ENCODE data around the gene CD74. TPM values are rescaled to one million over a fixed set of nuclear protein-coding genes. Genes with fewer than 3 reads are reported as not detected.
A peak's percentile ranks its signal among the peaks of the same experiment; 100 is the strongest.

The CD74 gene
- total RNA-seq, 2 donors from 2014 or later = 425 to 612 TPM

DNA sequence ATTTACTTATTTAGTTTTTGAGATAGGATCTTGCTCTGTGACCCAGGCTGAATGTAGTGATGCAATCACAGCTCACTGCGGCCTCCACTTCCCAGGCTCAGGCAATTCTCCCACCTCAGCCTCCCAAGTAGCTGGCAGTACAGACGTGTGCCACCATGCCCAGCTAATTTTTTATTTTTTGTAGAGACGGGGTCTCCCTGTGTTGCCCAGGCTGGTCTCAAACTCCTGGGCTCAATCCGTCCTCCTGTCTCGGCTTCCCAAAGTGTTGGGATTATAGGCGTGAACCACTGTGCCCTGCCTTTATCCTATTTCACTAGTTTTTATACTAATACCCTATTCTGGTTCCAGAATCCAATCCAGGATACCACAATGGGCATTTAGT lies 30.0 kb upstream of the CD74 start:
- 84% methylated on average over 6 of the region's 6 CpGs for WGBS
- no peaks in the 10 kb centered on the region for H3K4me1 ChIP-seq (replicated peaks)
- no peaks in the 10 kb centered on the region for H3K27me3 ChIP-seq (replicated peaks; ENCODE audit: insufficient read depth)
- no peak overlapping the region for H3K4me3 ChIP-seq
- intact Hi-C loops (cut with DNase I) = no loop called here
- no peaks in the 10 kb centered on the region for H3K9me3 ChIP-seq
- DNase-seq (ENCODE audit: low spot score) = no peak
- peaks cover 31 to 32% of the 10 kb centered on the region in 2 donors for H3K36me3 ChIP-seq
- no peak overlapping the region for H3K27ac ChIP-seq
- TF ChIP-seq, protein P1, sequence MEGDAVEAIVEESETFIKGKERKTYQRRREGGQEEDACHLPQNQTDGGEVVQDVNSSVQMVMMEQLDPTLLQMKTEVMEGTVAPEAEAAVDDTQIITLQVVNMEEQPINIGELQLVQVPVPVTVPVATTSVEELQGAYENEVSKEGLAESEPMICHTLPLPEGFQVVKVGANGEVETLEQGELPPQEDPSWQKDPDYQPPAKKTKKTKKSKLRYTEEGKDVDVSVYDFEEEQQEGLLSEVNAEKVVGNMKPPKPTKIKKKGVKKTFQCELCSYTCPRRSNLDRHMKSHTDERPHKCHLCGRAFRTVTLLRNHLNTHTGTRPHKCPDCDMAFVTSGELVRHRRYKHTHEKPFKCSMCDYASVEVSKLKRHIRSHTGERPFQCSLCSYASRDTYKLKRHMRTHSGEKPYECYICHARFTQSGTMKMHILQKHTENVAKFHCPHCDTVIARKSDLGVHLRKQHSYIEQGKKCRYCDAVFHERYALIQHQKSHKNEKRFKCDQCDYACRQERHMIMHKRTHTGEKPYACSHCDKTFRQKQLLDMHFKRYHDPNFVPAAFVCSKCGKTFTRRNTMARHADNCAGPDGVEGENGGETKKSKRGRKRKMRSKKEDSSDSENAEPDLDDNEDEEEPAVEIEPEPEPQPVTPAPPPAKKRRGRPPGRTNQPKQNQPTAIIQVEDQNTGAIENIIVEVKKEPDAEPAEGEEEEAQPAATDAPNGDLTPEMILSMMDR (IDR thresholded peaks at IDR 0.05) = no peak
- TF ChIP-seq POLR2AphosphoS5 (IDR thresholded peaks at IDR 0.05) (no peak), POLR2A (IDR thresholded peaks at IDR 0.05) (no peak)

DNA sequence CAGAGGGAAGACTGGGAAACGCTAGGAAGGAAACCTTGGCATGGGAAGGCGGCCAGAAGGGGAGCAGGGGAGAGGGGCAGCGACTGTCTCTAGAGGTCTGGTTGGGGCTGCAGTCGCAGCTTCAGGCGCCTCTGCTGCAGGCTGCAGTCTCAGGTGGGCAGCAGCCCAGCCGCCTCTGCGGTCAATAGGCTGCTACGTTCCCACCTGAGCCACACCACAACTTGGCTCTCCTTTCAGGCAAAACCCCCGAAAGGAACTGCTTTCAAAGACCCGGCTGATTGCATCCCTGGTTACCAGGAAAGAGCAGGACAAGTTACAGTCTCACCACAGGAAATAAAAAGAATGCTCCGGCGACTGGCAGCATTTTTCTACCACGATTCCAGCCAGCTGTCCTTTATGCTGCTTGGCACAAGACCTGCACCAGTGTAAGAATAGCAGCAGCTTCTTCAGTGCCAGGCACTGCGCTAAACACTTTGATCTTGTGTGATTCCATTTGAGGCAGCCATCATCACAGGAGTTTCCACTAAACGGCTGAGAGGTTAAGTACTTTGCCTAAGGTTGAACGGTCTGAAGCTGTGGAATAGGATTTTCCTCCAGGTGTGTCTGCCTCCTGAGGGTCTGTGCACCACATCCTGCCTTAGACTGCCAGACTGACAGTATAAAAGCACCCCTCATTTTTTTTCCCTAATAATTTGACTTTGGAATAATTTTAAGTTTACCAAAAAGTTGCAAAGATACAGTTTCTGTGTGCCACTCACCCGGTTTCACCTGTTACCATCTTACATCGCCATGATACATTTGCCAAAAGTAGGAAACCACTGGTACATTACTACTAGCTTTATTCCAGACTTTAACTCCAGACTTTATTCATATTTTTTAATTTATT lies 29.3 kb upstream of the CD74 start:
- Histone ChIP-seq H3K4me3 (no peak overlapping the region), H3K9me3 (no peaks in the 10 kb centered on the region), H3K27ac (no peak overlapping the region), H3K36me3 (peaks cover 26 to 28% of the 10 kb centered on the region in 2 donors), H3K27me3 (replicated peaks; ENCODE audit: insufficient read depth) (no peaks in the 10 kb centered on the region), H3K4me1 (replicated peaks) (no peaks in the 10 kb centered on the region)
- 43% methylated on average over 18 of the region's 18 CpGs for WGBS
- TF ChIP-seq, protein P1 (IDR thresholded peaks at IDR 0.05) = no peak
- TF ChIP-seq POLR2A (IDR thresholded peaks at IDR 0.05) (no peak), POLR2AphosphoS5 (IDR thresholded peaks at IDR 0.05) (no peak)
- DNase-seq (ENCODE audit: low spot score) = no peak
- intact Hi-C loops (cut with DNase I) = no loop called here

DNA sequence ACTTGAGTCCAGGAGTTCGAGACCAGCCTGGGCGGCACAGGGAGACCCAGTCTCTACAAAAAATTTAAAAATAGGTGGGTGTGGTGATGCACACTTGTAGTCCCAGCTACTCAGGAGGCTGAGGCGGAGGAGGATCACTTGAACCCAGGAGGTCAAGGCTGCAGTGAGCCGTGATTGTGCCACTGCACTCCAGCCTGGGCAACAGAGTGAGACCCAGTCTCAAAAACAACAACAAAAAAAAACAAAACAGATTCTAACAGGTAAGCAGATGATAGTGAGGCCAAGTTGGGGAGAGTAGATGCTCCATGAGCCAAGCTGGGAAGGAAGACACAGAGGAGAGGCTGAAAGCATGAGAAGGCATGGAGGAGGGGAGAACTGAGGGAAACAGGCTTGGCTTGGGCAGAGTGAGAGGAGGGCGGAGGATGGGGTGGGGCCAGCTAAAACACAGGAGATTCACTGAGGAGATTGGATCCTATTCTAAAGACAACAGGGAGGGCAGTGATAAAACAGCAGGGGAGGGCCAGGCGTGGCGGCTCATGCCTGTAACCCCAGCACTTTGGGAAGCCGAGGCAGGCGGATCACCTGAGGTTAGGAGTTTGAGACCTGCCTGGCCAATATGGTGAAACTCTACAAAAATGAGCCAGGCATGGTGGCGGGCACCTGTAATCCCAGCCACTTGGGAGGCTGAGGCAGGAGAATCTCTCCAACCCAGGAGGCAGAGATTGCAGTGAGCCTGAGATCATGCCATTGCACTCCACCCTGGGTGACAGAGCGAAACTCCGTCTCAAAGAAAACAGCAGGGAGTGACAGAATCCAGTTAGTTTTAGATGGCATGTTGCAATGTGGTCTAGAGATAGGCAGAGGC lies 28.5 kb upstream of the CD74 start:
- Histone ChIP-seq H3K4me1 (replicated peaks) (no peaks in the 10 kb centered on the region), H3K27me3 (replicated peaks; ENCODE audit: insufficient read depth) (no peaks in the 10 kb centered on the region), H3K9me3 (no peaks in the 10 kb centered on the region), H3K27ac (no peak overlapping the region), H3K36me3 (peaks cover 18 to 20% of the 10 kb centered on the region in 2 donors), H3K4me3 (no peak overlapping the region)
- intact Hi-C loops (cut with DNase I) = no loop called here
- 93% methylated on average over 12 of the region's 12 CpGs for WGBS
- no peak for TF ChIP-seq POLR2A (IDR thresholded peaks at IDR 0.05)
- TF ChIP-seq, protein P1 (IDR thresholded peaks at IDR 0.05) = no peak
- no peak for TF ChIP-seq POLR2AphosphoS5 (IDR thresholded peaks at IDR 0.05)
- DNase-seq (ENCODE audit: low spot score) = no peak

DNA sequence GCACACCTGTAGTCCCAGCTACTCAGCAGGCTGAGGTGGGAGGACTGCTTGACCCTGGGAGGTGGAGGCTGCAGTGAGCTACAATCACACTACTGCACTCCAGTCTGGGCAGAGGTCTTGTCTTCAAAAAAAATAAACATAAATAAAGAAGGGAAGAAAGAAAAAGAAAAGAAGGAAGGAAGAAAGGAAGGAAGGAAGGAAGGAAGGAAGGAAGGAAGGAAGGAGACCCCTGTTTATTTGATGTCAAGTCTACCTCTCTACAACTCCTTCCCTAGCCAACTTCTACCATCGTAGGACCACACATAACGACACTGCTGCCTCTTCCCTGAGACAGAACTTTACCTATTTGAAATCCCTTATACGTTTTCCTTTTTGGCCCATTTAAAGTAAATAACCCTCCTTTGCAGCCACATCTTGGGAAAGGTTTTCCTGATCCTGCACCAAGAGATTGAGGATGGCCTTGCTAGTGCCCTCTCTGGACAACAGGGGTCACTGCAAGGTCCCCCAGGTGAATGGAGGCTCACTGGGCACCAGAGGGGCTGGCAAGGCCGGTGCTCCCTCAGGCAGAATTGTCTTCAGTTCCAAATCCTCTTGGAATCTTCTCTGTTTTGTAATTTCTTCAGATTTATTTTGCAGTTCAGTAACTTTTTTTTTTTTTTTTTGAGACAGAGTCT lies 26.3 kb upstream of the CD74 start:
- no peak overlapping the region for H3K4me3 ChIP-seq
- H3K36me3 ChIP-seq = peaks cover 0 to 4% of the 10 kb centered on the region in 2 donors
- H3K4me1 ChIP-seq (replicated peaks) = no peaks in the 10 kb centered on the region
- no peaks in the 10 kb centered on the region for H3K9me3 ChIP-seq
- H3K27ac ChIP-seq = no peak overlapping the region
- 55% methylated on average over 4 of the region's 4 CpGs for WGBS
- intact Hi-C loops (cut with DNase I) = no loop called here
- H3K27me3 ChIP-seq (replicated peaks; ENCODE audit: insufficient read depth) = no peaks in the 10 kb centered on the region
- DNase-seq (ENCODE audit: low spot score) = no peak
- no peak for TF ChIP-seq POLR2AphosphoS5 (IDR thresholded peaks at IDR 0.05)
- TF ChIP-seq, protein P1 (IDR thresholded peaks at IDR 0.05) = peak in 1 of 4 experiments; percentile 23
- no peak for TF ChIP-seq POLR2A (IDR thresholded peaks at IDR 0.05)

All from prostate gland (tissue), 2 donors.